Mesenchymal stem cell (in vitro differentiated cells and primary cell): ENCODE measurements around the gene RAB36. TPM values are rescaled to one million over a fixed set of nuclear protein-coding genes. Genes with fewer than 3 reads are reported as not detected.

Source experiments
- small RNA-seq: library from polyadenylated mRNA; stranded (forward); fragments of <200 nt; extraction: miRNeasy Mini kit (QIAGEN cat#:217004); gene quantifications from one replicate; pipeline ENCODE3, GENCODE V24; 2013; ENCODE audit warnings: low read depth

RAB36 gene

Small RNAs within 50 kb of the gene (small RNA-seq; reads per million reads assigned to genes)
- gene BCRP8 (not detected), gene RF00017 (not detected), gene RF00066 (not detected)
